Measurements from ENCODE around the gene XRRA1. TPM values are rescaled to one million over a fixed set of nuclear protein-coding genes. Genes with fewer than 3 reads are reported as not detected.
A peak's percentile ranks its signal among the peaks of the same experiment; 100 is the strongest.

Gene XRRA1
- total RNA-seq, 1 experiment from 2014 or later = 23.5 TPM

DNA sequence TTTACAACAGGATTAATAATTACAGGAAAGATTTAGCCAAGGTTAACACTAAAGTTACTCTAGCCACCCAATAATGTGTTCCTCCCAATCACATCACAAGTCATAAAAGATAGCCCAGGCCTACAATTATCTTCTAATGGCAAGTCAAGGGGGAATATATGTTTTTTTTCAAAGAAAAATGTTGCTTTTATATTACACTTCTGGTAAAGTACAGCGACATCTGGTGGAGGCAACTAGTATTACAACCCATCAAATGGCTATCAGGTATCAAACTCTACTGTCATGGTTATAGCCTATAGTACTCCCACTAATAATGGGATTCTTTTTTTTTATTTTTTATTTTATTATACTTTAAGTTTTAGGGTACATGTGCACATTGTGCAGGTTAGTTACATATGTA lies 71.8 kb downstream of the XRRA1 start:
- intact Hi-C loops (cut with micrococcal nuclease) = no loop called here
- Histone ChIP-seq H3K4me3 (ENCODE audit: low read length) (no peak overlapping the region), H3K9me2 (replicated peaks; ENCODE audit: low read length) (no peaks in the 10 kb centered on the region), H3K4me2 (ENCODE audit: low read length) (no peak overlapping the region), H2AFZ (ENCODE audit: low read length) (no peak overlapping the region), H4K20me1 (ENCODE audit: low read length) (no peaks in the 10 kb centered on the region), H3K9me3 (ENCODE audit: low read length) (no peaks in the 10 kb centered on the region), H3F3A (ENCODE audit: low read length, unreplicated experiment) (no peaks in the 10 kb centered on the region), H3K9ac (ENCODE audit: low read length) (no peak overlapping the region), H3K27me3 (ENCODE audit: low read length) (no peaks in the 10 kb centered on the region), H3K36me3 (ENCODE audit: low read depth, low read length) (peaks cover 32% of the 10 kb centered on the region), H3K79me2 (ENCODE audit: low read length) (no peaks in the 10 kb centered on the region), H3K27ac (ENCODE audit: low read length) (no peak overlapping the region), H3K4me1 (ENCODE audit: insufficient read depth, low read length) (no peaks in the 10 kb centered on the region)
- no TSS peak for BruUV-seq (replicated peaks)
- DNase-seq (peak; percentile 31), ATAC-seq (no peak)
- TF ChIP-seq, protein P1, sequence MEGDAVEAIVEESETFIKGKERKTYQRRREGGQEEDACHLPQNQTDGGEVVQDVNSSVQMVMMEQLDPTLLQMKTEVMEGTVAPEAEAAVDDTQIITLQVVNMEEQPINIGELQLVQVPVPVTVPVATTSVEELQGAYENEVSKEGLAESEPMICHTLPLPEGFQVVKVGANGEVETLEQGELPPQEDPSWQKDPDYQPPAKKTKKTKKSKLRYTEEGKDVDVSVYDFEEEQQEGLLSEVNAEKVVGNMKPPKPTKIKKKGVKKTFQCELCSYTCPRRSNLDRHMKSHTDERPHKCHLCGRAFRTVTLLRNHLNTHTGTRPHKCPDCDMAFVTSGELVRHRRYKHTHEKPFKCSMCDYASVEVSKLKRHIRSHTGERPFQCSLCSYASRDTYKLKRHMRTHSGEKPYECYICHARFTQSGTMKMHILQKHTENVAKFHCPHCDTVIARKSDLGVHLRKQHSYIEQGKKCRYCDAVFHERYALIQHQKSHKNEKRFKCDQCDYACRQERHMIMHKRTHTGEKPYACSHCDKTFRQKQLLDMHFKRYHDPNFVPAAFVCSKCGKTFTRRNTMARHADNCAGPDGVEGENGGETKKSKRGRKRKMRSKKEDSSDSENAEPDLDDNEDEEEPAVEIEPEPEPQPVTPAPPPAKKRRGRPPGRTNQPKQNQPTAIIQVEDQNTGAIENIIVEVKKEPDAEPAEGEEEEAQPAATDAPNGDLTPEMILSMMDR (conservative IDR thresholded peaks at IDR 0.05; ENCODE audit: low read depth, low read length) = peak; percentile 65
- no peak for TF ChIP-seq EZH2phosphoT487 (IDR thresholded peaks at IDR 0.05; ENCODE audit: borderline replicate concordance, low read length)
- ChIA-PET POLR2A (ENCODE audit: unreplicated experiment) (no interaction called here), CTCF (no interaction called here)

DNA sequence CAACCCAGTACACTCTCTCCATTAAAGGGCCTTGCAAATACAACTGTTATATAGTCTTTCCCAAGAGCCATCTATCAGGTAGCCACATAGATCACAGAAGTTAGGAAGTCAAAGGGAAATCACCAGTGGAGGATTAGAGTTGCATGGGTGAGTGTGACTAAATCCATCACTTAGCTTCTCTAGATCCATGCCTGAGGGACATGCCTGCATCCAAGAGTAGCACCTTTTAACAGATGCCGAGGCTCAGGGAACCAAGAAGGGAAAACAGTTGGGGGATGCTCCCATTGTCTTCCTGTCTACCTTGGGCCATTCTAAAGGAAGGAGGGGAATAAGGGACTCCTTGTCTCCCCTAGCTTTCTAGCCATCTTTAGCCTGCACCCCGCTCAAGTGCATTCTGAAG lies 77.9 kb downstream of the XRRA1 start:
- Histone ChIP-seq H3K9me3 (ENCODE audit: low read length) (peaks cover 40% of the 10 kb centered on the region), H3K9ac (ENCODE audit: low read length) (no peak overlapping the region), H2AFZ (ENCODE audit: low read length) (no peak overlapping the region), H3K4me2 (ENCODE audit: low read length) (no peak overlapping the region), H3K36me3 (ENCODE audit: low read depth, low read length) (peaks cover 71% of the 10 kb centered on the region), H3K4me3 (ENCODE audit: low read length) (no peak overlapping the region), H3K9me2 (replicated peaks; ENCODE audit: low read length) (no peaks in the 10 kb centered on the region), H3K4me1 (ENCODE audit: insufficient read depth, low read length) (no peaks in the 10 kb centered on the region), H3K27me3 (ENCODE audit: low read length) (no peaks in the 10 kb centered on the region), H4K20me1 (ENCODE audit: low read length) (no peaks in the 10 kb centered on the region), H3K27ac (ENCODE audit: low read length) (no peak overlapping the region), H3K79me2 (ENCODE audit: low read length) (no peaks in the 10 kb centered on the region), H3F3A (ENCODE audit: low read length, unreplicated experiment) (no peaks in the 10 kb centered on the region)
- no peak for TF ChIP-seq EZH2phosphoT487 (IDR thresholded peaks at IDR 0.05; ENCODE audit: borderline replicate concordance, low read length)
- no peak for TF ChIP-seq EZH2 (IDR thresholded peaks at IDR 0.05; ENCODE audit: low read length, unreplicated experiment)
- TF ChIP-seq, protein P1 (conservative IDR thresholded peaks at IDR 0.05; ENCODE audit: low read depth, low read length) = no peak
- POLR2A ChIA-PET (ENCODE audit: unreplicated experiment) = no interaction called here
- no TSS peak for BruUV-seq (replicated peaks)
- CTCF ChIA-PET = no interaction called here
- intact Hi-C loops (cut with micrococcal nuclease) = no loop called here
- no peak for DNase-seq
- no peak for ATAC-seq

DNA sequence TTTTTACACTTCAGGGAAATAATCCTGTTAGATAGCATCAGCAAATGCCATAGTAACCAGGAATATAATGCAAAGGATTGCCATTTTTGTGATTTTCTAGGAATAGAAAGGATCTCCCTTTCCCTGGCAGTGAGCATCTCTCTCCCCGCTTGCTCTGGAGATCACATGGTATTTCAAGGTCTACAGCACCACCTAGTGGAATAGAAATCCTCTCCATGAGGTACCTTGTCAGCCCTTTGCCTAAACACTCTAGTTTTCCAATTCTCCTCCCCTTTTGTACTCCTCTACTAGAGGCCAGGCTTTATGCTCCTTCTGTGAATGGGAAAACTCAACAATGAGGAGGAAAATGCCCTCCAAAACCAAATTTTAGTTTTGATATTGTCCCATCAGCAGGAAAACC lies 78.4 kb downstream of the XRRA1 start:
- CTCF ChIA-PET = no interaction called here
- POLR2A ChIA-PET (ENCODE audit: unreplicated experiment) = no interaction called here
- H3K4me2 ChIP-seq (ENCODE audit: low read length) = no peak overlapping the region
- peaks cover 72% of the 10 kb centered on the region for H3K36me3 ChIP-seq (ENCODE audit: low read depth, low read length)
- H4K20me1 ChIP-seq (ENCODE audit: low read length) = no peaks in the 10 kb centered on the region
- H3K9me2 ChIP-seq (replicated peaks; ENCODE audit: low read length) = no peaks in the 10 kb centered on the region
- H3K9ac ChIP-seq (ENCODE audit: low read length) = no peak overlapping the region
- H3K79me2 ChIP-seq (ENCODE audit: low read length) = no peaks in the 10 kb centered on the region
- peak; percentile 81 for ATAC-seq
- H3K4me3 ChIP-seq (ENCODE audit: low read length) = no peak overlapping the region
- intact Hi-C loops (cut with micrococcal nuclease) = no loop called here
- peak; percentile 70 for DNase-seq
- TF ChIP-seq, protein P1 (conservative IDR thresholded peaks at IDR 0.05; ENCODE audit: low read depth, low read length) = peak; percentile 70
- TF ChIP-seq EZH2phosphoT487 (IDR thresholded peaks at IDR 0.05; ENCODE audit: borderline replicate concordance, low read length) = no peak
- H3K9me3 ChIP-seq (ENCODE audit: low read length) = peaks cover 45% of the 10 kb centered on the region
- no TSS peak for BruUV-seq (replicated peaks)
- H3K4me1 ChIP-seq (ENCODE audit: insufficient read depth, low read length) = no peaks in the 10 kb centered on the region
- H3F3A ChIP-seq (ENCODE audit: low read length, unreplicated experiment) = no peaks in the 10 kb centered on the region
- H3K27me3 ChIP-seq (ENCODE audit: low read length) = no peaks in the 10 kb centered on the region
- no peak overlapping the region for H2AFZ ChIP-seq (ENCODE audit: low read length)
- H3K27ac ChIP-seq (ENCODE audit: low read length) = no peak overlapping the region

All from PC-3 (cell line).